ENCODE measurements around the gene TANC1.

TANC1 gene

DNA sequence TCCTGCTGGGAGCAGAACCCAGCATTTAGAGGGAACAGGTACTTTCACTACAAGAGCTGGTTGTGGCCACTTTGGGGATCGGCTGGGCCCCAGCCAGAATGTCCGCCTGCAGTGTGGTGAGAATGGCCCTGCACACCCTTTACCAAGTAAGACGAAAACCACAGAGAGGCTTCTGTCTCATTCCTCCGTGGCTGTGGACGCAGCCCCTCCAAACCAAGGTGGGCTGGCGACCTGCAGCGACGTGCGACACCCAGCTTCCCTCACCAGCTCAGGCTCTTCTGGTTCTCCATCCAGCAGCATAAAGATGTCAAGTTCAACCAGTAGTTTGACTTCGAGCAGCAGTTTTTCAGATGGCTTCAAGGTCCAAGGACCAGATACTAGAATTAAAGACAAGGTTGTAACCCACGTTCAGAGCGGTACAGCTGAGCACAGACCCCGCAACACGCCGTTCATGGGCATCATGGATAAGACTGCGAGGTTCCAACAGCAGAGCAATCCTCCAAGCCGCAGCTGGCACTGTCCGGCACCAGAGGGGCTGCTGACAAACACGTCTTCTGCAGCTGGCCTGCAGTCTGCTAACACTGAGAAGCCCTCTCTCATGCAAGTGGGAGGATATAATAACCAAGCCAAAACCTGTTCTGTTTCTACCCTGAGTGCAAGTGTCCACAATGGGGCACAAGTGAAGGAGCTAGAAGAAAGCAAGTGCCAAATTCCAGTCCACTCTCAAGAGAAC is 261.9 kb downstream of the TANC1 start:
- TF ChIP-seq, protein P1, sequence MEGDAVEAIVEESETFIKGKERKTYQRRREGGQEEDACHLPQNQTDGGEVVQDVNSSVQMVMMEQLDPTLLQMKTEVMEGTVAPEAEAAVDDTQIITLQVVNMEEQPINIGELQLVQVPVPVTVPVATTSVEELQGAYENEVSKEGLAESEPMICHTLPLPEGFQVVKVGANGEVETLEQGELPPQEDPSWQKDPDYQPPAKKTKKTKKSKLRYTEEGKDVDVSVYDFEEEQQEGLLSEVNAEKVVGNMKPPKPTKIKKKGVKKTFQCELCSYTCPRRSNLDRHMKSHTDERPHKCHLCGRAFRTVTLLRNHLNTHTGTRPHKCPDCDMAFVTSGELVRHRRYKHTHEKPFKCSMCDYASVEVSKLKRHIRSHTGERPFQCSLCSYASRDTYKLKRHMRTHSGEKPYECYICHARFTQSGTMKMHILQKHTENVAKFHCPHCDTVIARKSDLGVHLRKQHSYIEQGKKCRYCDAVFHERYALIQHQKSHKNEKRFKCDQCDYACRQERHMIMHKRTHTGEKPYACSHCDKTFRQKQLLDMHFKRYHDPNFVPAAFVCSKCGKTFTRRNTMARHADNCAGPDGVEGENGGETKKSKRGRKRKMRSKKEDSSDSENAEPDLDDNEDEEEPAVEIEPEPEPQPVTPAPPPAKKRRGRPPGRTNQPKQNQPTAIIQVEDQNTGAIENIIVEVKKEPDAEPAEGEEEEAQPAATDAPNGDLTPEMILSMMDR (conservative IDR thresholded peaks at IDR 0.05; ENCODE audit: low read depth, low read length), result no peak
- H3K4me3 ChIP-seq (ENCODE audit: low read length), result no peak overlapping the region
- no peak for DNase-seq (ENCODE audit: low read depth)

GRCh38 chr2:159232456-159233170 is 264.2 kb downstream of the TANC1 start:
- DNase-seq (ENCODE audit: low read depth), result no peak

GRCh38 chr2:159234868-159235267 is 266.4 kb downstream of the TANC1 start:
- TF ChIP-seq, protein P1 (conservative IDR thresholded peaks at IDR 0.05; ENCODE audit: low read depth, low read length), result no peak
- H3K4me3 ChIP-seq (ENCODE audit: low read length), result no peak overlapping the region
- DNase-seq (ENCODE audit: low read depth), result no peak

More at GRCh38 chr2:159232456-159233170, 264.2 kb downstream of the TANC1 start:
- TF ChIP-seq, protein P1 (conservative IDR thresholded peaks at IDR 0.05; ENCODE audit: low read depth, low read length), result no peak
- no peak overlapping the region for H3K4me3 ChIP-seq (ENCODE audit: low read length)

GRCh38 chr2:159243529-159243928 is 275.1 kb downstream of the TANC1 start:
- TF ChIP-seq, protein P1 (conservative IDR thresholded peaks at IDR 0.05; ENCODE audit: low read depth, low read length), result no peak
- H3K4me3 ChIP-seq (ENCODE audit: low read length), result no peak overlapping the region
- no peak for DNase-seq (ENCODE audit: low read depth)

- TF ChIP-seq, protein P1 (conservative IDR thresholded peaks at IDR 0.05; ENCODE audit: low read depth, low read length), result no peak
- no peak for DNase-seq (ENCODE audit: low read depth)
- H3K4me3 ChIP-seq (ENCODE audit: low read length), result no peak overlapping the region
These were observed 278.0 kb downstream of the TANC1 start for GRCh38 chr2:159246325-159246988.

DNA sequence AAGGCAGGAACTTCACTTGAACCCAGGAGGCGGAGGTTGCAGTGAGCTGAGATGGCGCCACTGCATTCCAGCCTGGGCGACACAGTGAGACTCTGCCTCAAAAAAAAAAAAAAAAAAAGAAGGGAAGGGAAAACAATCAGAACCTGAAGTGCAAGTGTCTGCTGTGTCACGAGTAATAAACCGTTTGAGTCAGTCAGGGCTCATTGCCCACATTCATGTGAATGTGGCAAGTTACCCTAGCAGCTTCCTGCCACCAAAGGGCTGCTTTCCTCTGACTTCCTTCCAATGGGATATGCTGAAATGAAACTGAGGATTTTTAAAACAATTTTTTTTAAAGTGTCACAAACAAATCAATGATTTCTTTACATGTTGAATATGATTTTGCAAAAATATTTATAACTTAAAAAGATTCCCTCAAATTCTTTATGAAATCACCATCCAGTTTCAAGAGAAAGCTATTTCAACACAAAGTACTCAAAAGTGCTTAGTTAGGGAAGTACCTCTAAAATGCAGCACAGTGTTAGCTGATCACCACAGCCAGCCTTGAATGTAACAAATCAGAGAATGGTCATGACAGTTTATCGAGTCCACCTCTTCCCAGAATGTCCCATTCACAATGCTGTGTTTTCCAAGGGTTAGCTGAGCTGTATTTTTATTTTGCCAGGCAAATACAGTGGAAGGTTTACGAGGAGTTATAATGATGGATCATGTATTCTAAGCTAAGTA is 281.7 kb downstream of the TANC1 start:
- H3K4me3 ChIP-seq (ENCODE audit: low read length), result no peak overlapping the region
- TF ChIP-seq, protein P1 (conservative IDR thresholded peaks at IDR 0.05; ENCODE audit: low read depth, low read length), result no peak
- peak; percentile 73 for DNase-seq (ENCODE audit: low read depth)

All from retinal pigment epithelial cell (primary cell).